ENCODE results near the gene SLC35A1.

- TF ChIP-seq CTCF (IDR thresholded peaks at IDR 0.05) = no peak
- no peak for TF ChIP-seq ZFX (IDR thresholded peaks at IDR 0.05; ENCODE audit: borderline replicate concordance)
Measured at GRCh38 chr6:87539554-87539953, 66.8 kb downstream of the SLC35A1 start.
